Hematopoietic multipotent progenitor cell treated with erythropoietin and hydrocortisone succinate and interleukin-3 and kit ligand, for 4 days (in vitro differentiated cells): ENCODE results near the gene LONRF2.

Experiments
- DNase-seq: peaks from one replicate; pipeline ENCODE4 v3.0.0-alpha.2; 2015

Gene LONRF2

DNA sequence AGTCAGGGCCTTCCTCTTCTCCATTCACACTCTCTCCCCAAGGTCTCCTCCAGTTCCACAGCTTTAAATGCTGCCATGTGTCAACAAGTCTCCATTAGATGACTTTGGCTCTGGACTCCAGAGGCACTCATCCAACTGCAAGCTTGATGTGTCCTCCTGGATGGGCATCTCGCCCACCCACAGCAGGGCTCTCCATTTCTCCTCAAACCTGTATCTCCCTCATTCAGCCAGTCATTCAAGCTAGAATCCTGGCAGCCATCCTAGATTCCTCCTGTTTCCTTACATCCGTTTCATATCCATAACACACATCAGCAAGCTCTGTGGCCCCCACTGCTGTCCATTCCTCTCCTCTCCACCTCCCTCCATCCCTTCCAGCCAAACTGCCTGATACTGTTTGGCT, 91.5 kb downstream of the LONRF2 start:
- DNase-seq = no peak

DNA sequence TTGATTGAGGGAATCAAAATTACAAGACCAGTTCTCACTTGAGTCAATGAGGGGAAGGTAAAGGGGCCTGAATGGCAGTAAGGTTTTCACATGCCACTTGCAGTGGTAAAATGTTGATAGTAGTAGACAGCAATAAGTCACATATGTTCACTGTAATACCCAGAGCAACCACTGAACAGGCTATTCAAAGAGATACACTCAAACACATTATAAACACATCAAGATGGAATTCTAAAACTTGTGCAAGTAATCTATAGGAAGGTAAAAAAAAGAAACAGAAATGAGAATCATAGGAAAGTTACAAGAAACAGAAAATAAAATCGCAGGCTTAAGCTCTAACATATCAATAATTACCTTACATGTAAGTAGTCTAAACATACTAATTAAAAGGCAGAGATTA, 93.3 kb downstream of the LONRF2 start:
- no peak for DNase-seq

DNA sequence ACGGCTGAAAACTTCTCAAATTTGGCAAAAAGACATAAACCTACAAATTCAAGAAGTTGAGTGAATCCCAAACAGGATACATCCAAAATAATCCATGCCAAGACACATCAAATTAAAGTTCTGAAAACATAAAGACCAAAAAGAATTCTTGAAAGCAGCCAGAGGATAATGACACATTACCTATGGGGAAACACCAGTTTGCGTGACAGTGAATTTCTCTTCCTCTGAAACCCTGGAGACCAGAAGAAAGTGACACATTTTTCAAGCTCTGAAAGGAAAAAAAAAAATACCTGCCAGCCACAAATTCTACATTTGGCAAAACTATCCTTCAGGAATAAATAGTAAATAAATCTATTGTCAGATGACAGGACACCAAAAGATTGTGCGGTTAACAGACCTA, 93.9 kb downstream of the LONRF2 start:
- DNase-seq = no peak

DNA sequence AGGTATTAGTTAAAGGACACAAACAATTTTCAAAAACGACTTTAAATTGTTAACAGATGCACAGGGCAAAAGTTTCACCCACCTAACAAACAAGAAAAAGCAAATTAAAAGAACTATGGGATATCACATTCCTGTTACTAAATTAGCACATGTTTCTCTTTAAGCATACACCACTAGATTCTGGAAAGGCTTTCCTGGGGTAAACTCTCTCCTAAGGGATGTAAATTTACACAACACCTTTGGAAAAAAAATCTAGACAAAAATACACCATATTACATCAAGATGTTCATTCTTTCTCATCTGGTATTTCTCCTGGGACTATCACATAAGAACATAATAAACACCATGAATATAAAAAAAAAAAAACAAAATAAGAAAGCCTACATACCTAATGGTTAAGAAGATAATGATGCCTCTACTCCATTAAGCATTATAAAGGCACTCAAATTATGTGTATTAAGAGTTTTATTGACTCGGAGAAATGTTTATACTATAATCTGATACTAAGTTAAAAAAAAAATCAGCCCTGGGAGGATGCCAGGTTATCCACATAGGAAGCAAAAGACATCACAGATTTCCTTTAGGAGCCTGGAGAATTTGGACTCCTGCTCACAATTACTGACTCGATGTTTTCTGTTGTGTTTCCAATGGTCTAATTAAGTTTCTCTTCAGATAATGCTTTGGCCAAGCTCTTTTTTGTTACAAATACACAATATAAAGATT, 97.2 kb downstream of the LONRF2 start:
- no peak for DNase-seq

DNA sequence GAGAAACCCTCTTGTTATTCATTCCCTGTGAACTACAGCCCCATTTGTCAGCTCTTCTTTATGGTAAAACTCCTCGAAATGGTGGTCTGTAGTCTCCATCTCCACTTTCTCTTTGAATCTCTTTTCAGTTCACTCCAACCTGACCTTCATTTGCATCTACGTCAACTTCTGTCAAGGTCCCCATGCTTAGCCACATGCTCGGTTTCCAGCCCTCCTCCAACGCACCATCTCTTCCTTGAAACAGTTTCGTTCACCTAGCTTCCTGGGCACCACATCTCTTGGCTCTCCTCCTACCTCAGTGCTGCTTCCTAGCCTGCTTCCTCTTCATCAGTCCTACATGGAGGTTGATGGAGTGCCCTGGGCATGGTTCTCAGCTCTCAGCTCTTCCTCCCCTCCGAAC, 98.8 kb downstream of the LONRF2 start:
- DNase-seq = no peak
